Upper lobe of left lung (tissue), 6 donors: Measurements from ENCODE around the gene GRP. TPM values are rescaled to one million over a fixed set of nuclear protein-coding genes. Genes with fewer than 3 reads are reported as not detected.

Source experiments
- ATAC-seq, 2 donors: fragments of 200-7000 bp; cut with Tn5 transposase; one replicate each; pipeline ENCODE4 v1.9.1; 2022; ENCODE audit warnings: mild to moderate bottlenecking in 2 of 2, moderate library complexity in 2 of 2; ENCODE audit not compliant: low FRiP score in 2 of 2
- DNase-seq, 2 donors: peaks; one replicate each; pipeline ENCODE4 v3.0.0-alpha.2; 2019 to 2020
- H3K27ac ChIP-seq, 4 donors: fragments of 200-600 bp; sonication (generic); one replicate each; pipeline ENCODE4 v1.5.1; 2016 to 2019
- H3K27me3 ChIP-seq, 4 donors: fragments of 200-600 bp; sonication (generic); one replicate each; pipeline ENCODE4 v1.5.1; 2017 to 2019
- H3K36me3 ChIP-seq, 4 donors: fragments of 200-600 bp; sonication (generic); one replicate each; pipeline ENCODE4 v1.5.1; 2016 to 2019
- H3K4me1 ChIP-seq, 4 donors: fragments of 200-600 bp; sonication (generic); one replicate each; pipeline ENCODE4 v1.5.1; 2018 to 2019
- H3K4me3 ChIP-seq, 4 donors: fragments of 200-600 bp; sonication (generic); one replicate each; pipeline ENCODE4 v1.5.1; 2017 to 2019; ENCODE audit warnings: mild to moderate bottlenecking in 2 of 4, moderate library complexity in 1 of 4
- H3K9me3 ChIP-seq, 4 donors: fragments of 200-600 bp; sonication (generic); one replicate each; pipeline ENCODE4 v1.5.1; 2018 to 2019
- CTCF ChIP-seq, 6 experiments: fragments of 450-650 bp in 4 of 6; fragments of 200-600 bp in 2 of 6; sonication (generic) in 2 of 6; IDR thresholded peaks; one replicate each; pipeline ENCODE4 v1.5.1; 2016 to 2019; ENCODE audit warnings: antibody characterized with exemption in 6 of 6
- EP300 ChIP-seq, 4 donors: sonication (generic); formaldehyde crosslinking; IDR thresholded peaks; one replicate each; pipeline ENCODE4 v1.5.1; 2017; ENCODE audit warnings: antibody characterized with exemption in 4 of 4, control low read depth in 2 of 4
- POLR2A ChIP-seq, 4 donors: fragments of 450-650 bp; IDR thresholded peaks; one replicate each; pipeline ENCODE4 v1.5.1; 2016 to 2017; ENCODE audit warnings: antibody characterized with exemption in 4 of 4, mild to moderate bottlenecking in 2 of 4
- POLR2AphosphoS5 ChIP-seq, 2 donors: sonication (generic); formaldehyde crosslinking; IDR thresholded peaks; one replicate each; pipeline ENCODE4 v1.5.1; 2017; ENCODE audit warnings: antibody characterized with exemption in 2 of 2
- WGBS, 2 donors: methylation state at CpG; one replicate each; pipeline ENCODE4 v1.1.5; 2017 to 2018; 5-methylcytosine and 5-hydroxymethylcytosine counted together
- total RNA-seq, 6 donors: library from RNA; depleted of rRNA in 4 of 6; stranded (reverse); fragments of >200 nt in 4 of 6; gene quantifications; one replicate each; pipeline versions ENCODE4 v1.1.0 to v1.2.1, GENCODE V29; 2016 to 2021
- donor health status: DM: no; HTN: no; CAD: no; lungs with moderate emphysema.
- donor health status: DM: no; HTN: yes; CAD: no; lungs with severe emphysema.

Gene GRP
- total RNA-seq, 6 donors from 2014 or later: 2.3 to 3.5 TPM; not detected in 4

GRCh38 chr18:59265974-59266369 is 46.0 kb downstream of the GRP start:
- Histone ChIP-seq H3K4me1 (peaks cover 4 to 36% (median 22%) of the 10 kb centered on the region in 4 donors), H3K9me3 (no peaks in the 10 kb centered on the region), H3K27me3 (peaks cover 0 to 73% (median 43%) of the 10 kb centered on the region in 4 donors), H3K4me3 (no peak overlapping the region), H3K36me3 (no peaks in the 10 kb centered on the region), H3K27ac (no peak overlapping the region)
- 9 to 12% methylated on average over 11 to 12 of the region's 12 CpGs for WGBS, 2 donors
- ATAC-seq: no peak
- DNase-seq: no peak
- TF ChIP-seq CTCF (IDR thresholded peaks at IDR 0.05) (no peak), EP300 (IDR thresholded peaks at IDR 0.05) (no peak), POLR2AphosphoS5 (IDR thresholded peaks at IDR 0.05) (no peak), POLR2A (IDR thresholded peaks at IDR 0.05) (no peak)

- peaks cover 0 to 78% (median 47%) of the 10 kb centered on the region in 4 donors for H3K27me3 ChIP-seq
- TF ChIP-seq POLR2AphosphoS5 (IDR thresholded peaks at IDR 0.05): no peak
- no peak for TF ChIP-seq EP300 (IDR thresholded peaks at IDR 0.05)
- no peak for TF ChIP-seq POLR2A (IDR thresholded peaks at IDR 0.05)
- H3K4me1 ChIP-seq: peaks cover 4 to 36% (median 22%) of the 10 kb centered on the region in 4 donors
- no peak overlapping the region for H3K4me3 ChIP-seq
- no peaks in the 10 kb centered on the region for H3K9me3 ChIP-seq
- no peak overlapping the region for H3K27ac ChIP-seq
- H3K36me3 ChIP-seq: no peaks in the 10 kb centered on the region
- WGBS, 2 donors: 19 to 36% methylated on average over 1 of the region's 1 CpG
- DNase-seq (no peak), ATAC-seq (no peak)
Measured at GRCh38 chr18:59266459-59266858, 46.5 kb downstream of the GRP start.

- no peak overlapping the region for H3K4me3 ChIP-seq
- peaks cover 0 to 83% (median 49%) of the 10 kb centered on the region in 4 donors for H3K27me3 ChIP-seq
- 7 to 15% methylated on average over 10 of the region's 10 CpGs for WGBS, 2 donors
- peaks cover 4 to 40% (median 22%) of the 10 kb centered on the region in 4 donors for H3K4me1 ChIP-seq
- no peaks in the 10 kb centered on the region for H3K36me3 ChIP-seq
- no peaks in the 10 kb centered on the region for H3K9me3 ChIP-seq
- no peak for TF ChIP-seq CTCF (IDR thresholded peaks at IDR 0.05)
- TF ChIP-seq POLR2A (IDR thresholded peaks at IDR 0.05): no peak
- no peak for TF ChIP-seq POLR2AphosphoS5 (IDR thresholded peaks at IDR 0.05)
- TF ChIP-seq EP300 (IDR thresholded peaks at IDR 0.05): no peak
- ATAC-seq (no peak), DNase-seq (no peak)
- no peak overlapping the region for H3K27ac ChIP-seq
Measured at GRCh38 chr18:59266886-59267502, 47.0 kb downstream of the GRP start.

GRCh38 chr18:59267503-59268126 is 47.7 kb downstream of the GRP start:
- no peak for TF ChIP-seq POLR2A (IDR thresholded peaks at IDR 0.05)
- no peak for TF ChIP-seq EP300 (IDR thresholded peaks at IDR 0.05)
- no peak for TF ChIP-seq CTCF (IDR thresholded peaks at IDR 0.05)
- Histone ChIP-seq H3K9me3 (no peaks in the 10 kb centered on the region), H3K27me3 (peaks cover 0 to 89% (median 55%) of the 10 kb centered on the region in 4 donors), H3K36me3 (no peaks in the 10 kb centered on the region), H3K4me1 (peaks cover 9 to 46% (median 28%) of the 10 kb centered on the region in 4 donors), H3K27ac (no peak overlapping the region), H3K4me3 (no peak overlapping the region)
- DNase-seq (peak in 1 of 2 donors; percentile 52), ATAC-seq (peak in 1 of 2 donors; percentile 11)
- 3% methylated on average over 40 of the region's 41 CpGs; no CpG with 5 or more reads in 1 of the 2 donors for WGBS, 2 donors

- DNase-seq (peak in 1 of 2 donors; percentile 55), ATAC-seq (no peak)
- H3K9me3 ChIP-seq: no peaks in the 10 kb centered on the region
- no peaks in the 10 kb centered on the region for H3K36me3 ChIP-seq
- peaks cover 0 to 95% (median 61%) of the 10 kb centered on the region in 4 donors for H3K27me3 ChIP-seq
- H3K27ac ChIP-seq: no peak overlapping the region
- TF ChIP-seq EP300 (IDR thresholded peaks at IDR 0.05) (no peak), POLR2A (IDR thresholded peaks at IDR 0.05) (no peak), POLR2AphosphoS5 (IDR thresholded peaks at IDR 0.05) (no peak), CTCF (IDR thresholded peaks at IDR 0.05) (no peak)
- peak overlapping the region in 2 of 4 donors; percentile 20 to 30 for H3K4me3 ChIP-seq
- peaks cover 15 to 52% (median 34%) of the 10 kb centered on the region in 4 donors for H3K4me1 ChIP-seq
- WGBS, 2 donors: 10 to 13% methylated on average over 8 to 28 of the region's 28 CpGs
Measured at GRCh38 chr18:59268127-59268720, 48.3 kb downstream of the GRP start.
